Measurements from ENCODE around the gene RAD51B.
"Not testable (repeated sequence)": the region's sequence is repeated elsewhere in the genome, so short reads cannot be mapped to it uniquely, and the experiment has no call there.

Gene RAD51B

GRCh38 chr14:67816326-67817002 is 3.1 kb upstream of the RAD51B start, which contains the start of gene ZFYVE26:
Gene ZFYVE26, minus strand, starts transcription at chr14:67816590. Its CDS starts 627 bp downstream, at chr14:67815963.
- peak within 1 kb of the TSS; percentile 94 for H3K4me3 ChIP-seq (ENCODE audit: low read length)
- peak; percentile 89 for DNase-seq (ENCODE audit: low read depth)
- TF ChIP-seq CTCF (conservative IDR thresholded peaks at IDR 0.05; ENCODE audit: low read depth, low read length), result no peak

- H3K4me3 ChIP-seq (ENCODE audit: low read length), result no peak overlapping the region
- no peak for DNase-seq (ENCODE audit: low read depth)
- TF ChIP-seq CTCF (conservative IDR thresholded peaks at IDR 0.05; ENCODE audit: low read depth, low read length), result no peak
These were observed 1.7 kb upstream of the RAD51B start for GRCh38 chr14:67817750-67818438.

GRCh38 chr14:67818476-67818875 is 1.1 kb upstream of the RAD51B start:
- not testable (repeated sequence) for DNase-seq (ENCODE audit: low read depth); H3K4me3 ChIP-seq (ENCODE audit: low read length)

- no peak for TF ChIP-seq CTCF (conservative IDR thresholded peaks at IDR 0.05; ENCODE audit: low read depth, low read length)
- peak overlapping the region; percentile 98 for H3K4me3 ChIP-seq (ENCODE audit: low read length)
- DNase-seq (ENCODE audit: low read depth), result peak; percentile 39
These were observed 921 bp downstream of the RAD51B start for GRCh38 chr14:67820428-67820971.

GRCh38 chr14:67821121-67821520 is 1.5 kb downstream of the RAD51B start:
- no peak for DNase-seq (ENCODE audit: low read depth)
- no peak for TF ChIP-seq CTCF (conservative IDR thresholded peaks at IDR 0.05; ENCODE audit: low read depth, low read length)
- no peak overlapping the region for H3K4me3 ChIP-seq (ENCODE audit: low read length)

GRCh38 chr14:67831113-67831512 is 11.5 kb downstream of the RAD51B start:
- H3K4me3 ChIP-seq (ENCODE audit: low read length), result no peak overlapping the region
- no peak for DNase-seq (ENCODE audit: low read depth)
- no peak for TF ChIP-seq CTCF (conservative IDR thresholded peaks at IDR 0.05; ENCODE audit: low read depth, low read length)

- H3K4me3 ChIP-seq (ENCODE audit: low read length), result no peak overlapping the region
- no peak for TF ChIP-seq CTCF (conservative IDR thresholded peaks at IDR 0.05; ENCODE audit: low read depth, low read length)
- DNase-seq (ENCODE audit: low read depth), result no peak
These were observed 13.8 kb downstream of the RAD51B start for GRCh38 chr14:67833403-67833802.
